SIG-M5 treated with dmso at 0.1 percent for 504 hours (cell line): ENCODE data around the gene POU2AF3.
"Not testable (repeated sequence)": the region's sequence is repeated elsewhere in the genome, so short reads cannot be mapped to it uniquely, and the experiment has no call there.

Experiments
- DNase-seq: peaks from one replicate; lab custom pipeline; 2025; ENCODE audit not compliant: unreplicated experiment; lab: John Stamatoyannopoulos, UW

The POU2AF3 gene, protein sequence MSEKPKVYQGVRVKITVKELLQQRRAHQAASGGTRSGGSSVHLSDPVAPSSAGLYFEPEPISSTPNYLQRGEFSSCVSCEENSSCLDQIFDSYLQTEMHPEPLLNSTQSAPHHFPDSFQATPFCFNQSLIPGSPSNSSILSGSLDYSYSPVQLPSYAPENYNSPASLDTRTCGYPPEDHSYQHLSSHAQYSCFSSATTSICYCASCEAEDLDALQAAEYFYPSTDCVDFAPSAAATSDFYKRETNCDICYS

DNA sequence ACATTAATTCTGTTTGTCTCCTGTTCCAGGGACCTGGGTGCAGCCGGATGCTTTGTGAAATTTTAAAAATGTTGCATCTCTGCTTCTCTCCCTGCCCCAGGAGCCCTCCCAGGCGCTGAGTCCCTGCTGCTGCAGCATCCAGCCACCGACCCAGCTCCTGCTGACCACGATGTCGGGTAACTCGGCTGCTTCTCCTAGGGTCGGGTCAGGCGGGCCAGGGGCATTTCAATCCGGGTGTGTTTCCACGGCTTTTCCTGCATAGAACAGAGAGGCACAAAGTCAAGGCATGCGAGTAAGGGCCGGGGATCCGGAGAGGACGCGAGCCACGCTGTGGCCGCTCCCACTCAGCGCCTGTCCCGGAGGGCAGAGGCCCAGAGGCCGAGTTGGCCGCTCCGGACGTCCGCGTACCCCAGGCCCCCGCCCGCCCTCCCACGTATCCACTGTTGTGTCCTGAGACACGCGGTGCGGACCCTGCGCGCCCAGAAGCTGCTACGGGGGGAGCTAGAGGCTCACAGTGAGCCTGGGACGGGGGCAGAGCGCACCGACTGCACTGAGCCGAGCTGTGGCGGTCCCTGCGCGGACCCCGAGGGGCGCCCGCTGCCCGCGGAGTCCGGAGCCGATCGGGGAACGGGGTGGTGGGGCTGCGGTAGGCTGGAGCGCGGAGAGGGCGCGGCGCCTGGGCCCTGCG lies at the start of gene POU2AF3:
POU2AF3 (plus strand) TSS at position 134 of the 688 bp plus-strand sequence; CDS start at position 170, 36 bp downstream.
- no peak for DNase-seq

DNA sequence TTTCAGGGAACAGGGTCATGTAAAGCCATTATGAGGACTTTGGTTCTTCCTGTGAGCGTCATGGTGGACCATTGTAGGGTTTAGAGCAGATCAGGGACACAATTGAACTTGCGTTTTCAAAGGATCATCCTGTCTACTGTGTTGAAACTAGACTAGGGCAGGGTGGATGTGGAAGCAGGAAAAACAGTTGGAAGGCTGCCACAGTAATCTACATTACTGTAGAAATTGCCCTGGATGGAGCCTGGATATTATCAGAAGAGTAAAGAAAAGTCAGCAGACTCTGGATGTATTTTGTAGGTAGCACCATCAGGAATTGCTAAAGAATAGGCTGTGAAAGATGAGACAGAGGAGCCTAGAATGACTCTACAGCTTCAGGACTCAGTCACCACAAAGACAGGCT lies 47.4 kb upstream of the POU2AF3 start:
- no peak for DNase-seq

DNA sequence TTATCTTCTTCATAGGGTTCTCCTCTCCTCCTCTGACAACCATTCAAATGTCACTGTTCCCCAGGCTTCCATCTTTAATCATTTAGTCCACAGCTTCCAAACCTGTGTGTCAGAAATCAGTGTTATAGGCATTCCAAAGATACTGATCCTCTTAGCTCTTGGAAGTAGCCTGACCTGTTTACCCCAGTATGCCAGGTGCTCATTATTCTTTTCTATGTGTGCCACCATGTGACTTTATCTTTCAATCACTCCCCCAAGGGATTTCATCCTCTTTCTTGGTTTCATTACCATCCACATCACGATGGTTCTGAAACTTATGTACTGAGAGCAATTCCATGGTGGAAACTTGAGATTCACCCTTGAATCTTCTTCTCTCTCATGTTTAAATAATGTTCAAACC lies 45.2 kb upstream of the POU2AF3 start:
- no peak for DNase-seq

DNA sequence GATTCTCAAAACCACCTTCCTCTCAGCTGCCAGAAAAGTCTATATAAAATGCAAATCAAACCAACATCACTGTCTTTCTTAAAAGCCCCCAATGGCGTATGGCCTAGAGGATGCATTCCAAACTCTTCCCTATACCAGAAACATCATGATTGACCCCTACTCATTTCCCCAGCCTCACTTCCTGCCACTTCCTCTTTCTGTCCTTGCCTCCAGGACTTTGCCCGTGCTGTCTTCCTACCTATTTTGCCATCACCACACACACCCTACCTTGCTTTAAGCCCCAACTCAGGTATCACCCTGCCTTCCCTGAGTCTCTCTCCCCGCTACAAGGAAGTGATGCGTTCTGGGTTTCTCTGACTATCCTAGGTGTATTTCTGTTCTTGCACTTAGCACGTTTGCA lies 44.7 kb upstream of the POU2AF3 start:
- DNase-seq: no peak

DNA sequence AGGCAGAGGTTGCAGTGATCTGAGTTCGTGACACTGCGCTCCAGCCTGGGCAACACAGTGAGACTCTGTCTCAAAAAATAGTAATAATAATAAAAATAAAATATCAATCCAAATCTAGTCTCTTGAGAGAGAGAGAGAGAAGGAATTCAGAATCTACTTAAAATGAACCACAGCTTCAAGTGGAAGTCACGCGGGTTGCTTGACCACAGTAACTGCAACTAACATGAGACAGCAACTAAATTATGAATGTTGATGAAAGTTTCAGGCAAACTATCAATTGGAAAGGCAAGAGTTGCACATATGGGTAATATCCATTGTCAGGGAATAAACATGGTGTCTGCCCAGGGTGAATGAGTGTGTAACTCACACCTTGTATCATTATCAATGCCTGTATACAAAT lies 40.3 kb upstream of the POU2AF3 start:
- no peak for DNase-seq

DNA sequence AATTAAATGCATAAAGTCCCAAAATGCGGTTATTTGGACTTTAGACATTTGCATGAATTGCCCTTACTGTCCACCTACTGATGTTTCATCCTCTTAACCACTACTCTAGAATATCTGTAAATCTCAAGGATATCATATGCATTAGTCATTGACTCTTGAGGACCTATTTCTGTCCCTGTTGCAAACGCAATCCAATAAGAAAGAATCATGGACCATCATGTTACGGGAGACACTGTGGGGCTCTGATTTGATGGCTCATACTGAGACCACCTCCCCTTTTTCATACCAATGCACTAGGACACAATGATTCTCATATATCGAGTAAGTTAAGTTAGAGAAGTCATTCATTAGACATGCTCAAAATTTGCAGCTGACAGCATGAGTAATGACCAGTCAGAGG lies 38.5 kb upstream of the POU2AF3 start:
- no peak for DNase-seq

DNA sequence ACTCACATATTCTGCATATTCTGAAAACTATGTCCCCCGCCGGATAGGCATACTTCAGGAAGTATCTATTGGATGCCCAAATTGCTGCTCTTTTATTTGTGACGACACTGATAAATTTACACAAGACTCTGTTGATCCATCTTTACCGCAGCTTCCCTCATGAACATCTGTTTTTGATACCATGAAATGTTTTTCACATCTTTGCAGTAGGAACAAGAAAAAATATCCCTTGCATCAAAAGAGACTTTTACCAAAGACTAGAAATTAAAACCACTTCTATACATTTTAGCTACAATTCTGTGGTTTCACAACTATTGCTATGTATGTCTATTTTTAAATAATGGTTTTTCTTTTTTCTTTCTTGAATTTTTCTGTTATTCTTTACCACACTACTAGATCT lies 37.5 kb upstream of the POU2AF3 start:
- DNase-seq: no peak

DNA sequence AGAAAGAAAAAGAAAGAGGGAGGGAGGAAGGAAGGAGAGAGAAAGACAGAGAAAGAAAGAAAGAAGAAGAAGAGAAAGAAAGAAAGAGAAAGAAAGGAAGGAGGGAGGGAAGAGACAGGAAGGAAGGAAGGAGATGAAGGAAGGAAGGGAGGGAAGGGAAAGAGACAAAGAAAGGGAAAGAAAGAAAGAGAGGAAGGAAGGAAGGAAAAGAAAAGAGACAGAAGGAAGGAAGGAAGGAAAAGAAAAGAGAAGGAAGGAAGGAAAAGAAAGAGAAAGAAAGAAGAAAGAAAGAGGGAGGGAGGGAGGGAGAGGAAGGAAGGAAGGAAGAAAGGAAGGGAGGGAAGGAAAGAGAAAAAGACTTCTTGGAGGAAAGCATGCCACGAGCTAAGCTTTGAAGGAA lies 33.7 kb upstream of the POU2AF3 start:
- DNase-seq: no peak

DNA sequence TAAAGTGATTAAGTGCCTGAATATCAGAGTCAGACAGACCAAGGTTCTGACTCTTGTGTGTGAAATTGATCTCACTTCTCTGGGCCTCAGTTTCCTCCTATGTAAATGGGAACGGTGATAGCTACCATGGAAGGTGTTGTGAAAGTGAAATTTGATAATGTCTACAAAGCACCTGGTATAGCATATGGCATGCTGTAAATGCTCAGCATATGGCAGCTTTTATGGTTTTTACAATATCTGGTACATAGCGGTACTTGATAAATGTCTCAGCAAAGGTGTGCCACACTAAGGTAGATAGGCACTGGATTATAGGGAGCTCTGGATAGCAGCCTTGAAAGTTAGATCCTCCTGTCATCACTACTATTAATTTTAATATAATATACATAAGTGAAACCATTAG lies 32.9 kb upstream of the POU2AF3 start:
- no peak for DNase-seq

DNA sequence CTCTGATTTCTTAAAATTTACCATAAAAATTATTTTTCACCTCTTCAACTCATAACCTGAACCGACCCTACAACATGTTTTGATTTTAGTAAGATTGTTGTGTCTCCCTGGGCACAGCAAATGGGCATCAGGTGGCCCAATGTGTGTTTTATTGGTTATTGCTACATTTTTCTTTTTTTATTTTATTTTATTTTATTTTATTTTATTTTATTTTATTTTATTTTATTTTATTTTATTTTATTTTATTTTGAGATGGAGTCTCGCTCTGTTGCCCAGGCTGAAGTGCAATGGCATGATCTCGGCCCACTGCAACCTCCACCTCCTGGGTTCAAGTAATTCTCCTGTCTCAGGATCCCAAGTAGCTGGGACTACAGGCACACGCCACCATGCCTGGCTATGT lies 30.0 kb upstream of the POU2AF3 start:
- DNase-seq: not testable (repeated sequence)

DNA sequence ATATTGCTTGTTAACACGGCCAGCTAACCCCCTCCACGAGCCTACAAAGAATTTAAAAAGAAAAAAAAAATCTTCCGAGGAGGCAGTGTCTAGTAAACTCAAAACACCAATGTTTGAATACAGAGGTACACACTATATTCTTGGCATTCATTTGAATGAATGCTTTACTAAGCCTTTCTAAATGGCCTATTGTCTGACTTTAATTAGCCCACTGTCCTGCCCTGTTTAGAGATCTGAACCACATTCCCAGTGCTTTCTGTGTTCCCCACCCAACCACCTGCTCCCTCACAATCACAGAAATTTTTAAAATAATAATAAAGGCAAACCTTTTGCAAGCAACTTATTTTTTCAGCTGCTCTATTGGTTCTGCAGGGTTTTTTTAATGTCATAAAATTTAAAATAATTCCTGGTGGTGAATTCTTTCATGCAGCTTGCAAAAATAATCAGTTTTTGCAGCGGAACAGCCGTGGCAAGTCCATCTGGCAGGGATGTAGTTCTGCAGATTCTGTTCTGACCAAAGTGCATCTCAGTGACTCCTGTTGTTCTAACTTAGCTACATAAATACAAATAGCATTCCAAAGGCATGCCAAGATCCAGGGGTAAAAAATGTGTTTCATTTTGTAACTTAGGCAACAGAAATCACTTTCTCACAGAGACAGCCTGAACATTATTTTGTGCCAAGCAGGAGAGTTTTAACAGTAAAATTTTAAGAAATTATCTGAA lies 29.0 kb upstream of the POU2AF3 start:
- DNase-seq: no peak

DNA sequence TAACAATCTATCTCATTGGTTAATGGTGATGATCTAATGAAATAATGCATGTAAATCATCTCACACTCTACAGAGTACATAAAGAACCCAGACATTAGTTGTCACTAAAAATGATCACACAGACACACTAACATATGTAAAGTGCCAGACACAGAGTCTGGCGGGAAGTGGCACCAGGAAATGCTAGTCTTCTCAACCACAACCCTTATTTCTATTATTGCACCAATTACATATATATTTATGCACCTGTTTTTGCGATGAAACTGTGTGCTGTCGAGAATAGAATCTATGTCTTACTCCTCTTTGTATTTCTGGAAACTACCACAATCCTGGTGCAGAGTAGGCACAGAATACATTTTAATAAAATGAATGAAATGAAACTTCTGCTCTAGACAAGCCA lies 25.9 kb upstream of the POU2AF3 start:
- DNase-seq: no peak

DNA sequence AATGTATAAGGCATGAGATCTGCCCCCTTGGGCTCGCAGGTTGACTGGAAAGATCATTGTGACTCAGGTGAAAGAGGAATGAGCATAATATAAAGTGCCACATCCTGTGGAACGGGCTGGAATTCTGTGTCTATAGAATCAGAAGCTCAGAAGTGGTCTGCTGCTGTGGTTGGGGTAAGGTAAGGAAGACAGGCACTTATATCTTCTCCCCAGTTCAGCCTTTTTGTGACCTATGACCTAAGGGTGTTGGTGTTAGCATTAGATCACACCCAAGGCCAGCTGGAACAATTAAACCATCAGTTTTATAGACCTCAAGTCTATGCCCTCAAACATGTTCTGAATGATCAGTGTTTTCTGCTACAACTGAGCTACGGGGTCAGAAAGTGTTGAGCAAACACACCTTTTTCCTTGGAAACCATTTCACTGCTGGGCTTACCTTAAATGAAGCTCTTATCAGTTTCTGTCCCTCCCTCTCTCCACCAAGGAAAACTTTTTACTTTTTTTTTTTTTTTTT lies 15.7 kb upstream of the POU2AF3 start:
- no peak for DNase-seq

DNA sequence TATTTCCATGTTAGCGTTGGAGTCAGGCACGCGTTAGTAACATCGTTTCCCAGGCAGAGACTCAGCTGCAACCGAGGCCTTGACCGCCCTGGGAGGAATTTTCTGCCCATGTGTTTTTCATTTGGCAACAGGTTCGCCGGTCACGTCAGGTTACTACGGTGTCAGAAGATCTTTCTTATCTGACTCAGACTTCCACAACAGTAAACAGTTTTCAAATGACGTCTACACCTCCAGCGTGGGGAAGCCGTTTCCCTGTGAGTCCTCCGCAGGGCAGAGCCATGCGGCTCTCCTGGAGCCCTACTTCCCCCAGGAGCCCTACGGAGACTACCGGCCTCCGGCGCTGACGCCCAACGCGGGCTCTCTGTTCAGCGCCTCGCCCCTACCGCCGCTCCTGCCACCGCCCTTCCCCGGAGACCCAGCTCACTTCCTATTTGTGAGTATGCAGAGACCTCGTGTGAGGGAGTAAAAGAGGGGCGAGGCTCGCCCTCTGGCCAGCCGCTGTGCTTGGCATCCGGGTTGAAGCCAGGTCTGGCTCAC lies 14.3 kb upstream of the POU2AF3 start:
- DNase-seq: no peak

DNA sequence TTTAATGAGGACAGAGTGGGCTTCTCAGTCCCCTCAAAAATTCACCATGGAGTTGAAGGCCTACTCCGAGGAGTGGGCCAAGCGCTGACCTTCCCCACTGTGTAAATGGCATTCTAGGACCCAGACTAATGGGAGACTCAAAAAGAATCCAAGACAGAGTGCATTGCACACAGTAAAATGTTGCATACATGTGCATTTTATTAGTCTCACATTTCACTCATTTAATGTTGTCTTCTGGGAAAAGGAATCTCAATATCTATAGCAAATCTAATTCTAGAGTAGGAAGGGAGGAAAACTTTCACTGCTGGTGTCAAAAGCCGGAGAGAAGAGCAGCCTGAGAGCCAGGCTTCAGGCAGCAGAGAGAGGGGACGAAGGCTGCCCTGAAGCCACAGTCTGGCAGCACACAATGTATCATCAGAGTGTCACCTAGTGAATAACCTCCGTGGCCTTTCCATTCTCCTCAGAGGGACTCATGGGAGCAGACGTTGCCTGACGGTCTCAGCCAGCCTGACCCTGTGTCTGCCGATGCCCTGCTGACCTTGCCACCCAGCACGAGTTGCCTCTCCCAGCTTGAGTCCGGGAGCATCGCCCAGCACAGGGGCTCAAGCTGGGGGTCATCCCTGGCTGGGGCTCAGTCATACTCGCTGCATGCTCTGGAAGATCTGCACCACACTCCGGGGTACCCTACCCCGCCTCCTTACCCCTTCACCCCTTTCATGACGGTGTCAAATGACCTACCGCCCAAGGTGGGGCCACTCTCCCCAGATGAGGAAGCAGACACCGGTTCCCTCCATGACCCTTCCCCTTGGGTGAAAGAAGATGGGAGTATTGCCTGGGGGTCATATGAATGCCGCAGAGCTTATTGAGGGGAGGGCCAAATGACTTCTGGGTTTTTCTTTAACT lies 12.9 kb upstream of the POU2AF3 start:
- no peak for DNase-seq

DNA sequence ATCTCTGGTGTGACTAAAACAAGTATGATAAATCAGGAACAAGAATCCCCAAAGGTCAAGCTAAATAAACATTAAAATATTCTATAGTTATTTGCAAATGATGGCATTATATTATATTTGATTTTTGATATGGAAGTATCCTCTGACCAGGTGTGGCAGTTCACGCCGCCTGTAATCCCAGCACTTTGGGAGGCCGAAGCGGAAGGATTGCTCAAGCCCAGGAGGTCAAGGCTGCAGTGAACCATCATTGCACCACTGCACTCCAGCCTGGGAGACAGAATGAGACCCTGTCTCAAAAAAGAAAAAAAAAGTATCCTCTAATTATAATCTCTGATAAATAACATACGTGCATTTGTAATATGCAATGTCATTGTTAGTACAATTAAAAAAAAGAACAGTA lies 6.6 kb upstream of the POU2AF3 start:
- no peak for DNase-seq

DNA sequence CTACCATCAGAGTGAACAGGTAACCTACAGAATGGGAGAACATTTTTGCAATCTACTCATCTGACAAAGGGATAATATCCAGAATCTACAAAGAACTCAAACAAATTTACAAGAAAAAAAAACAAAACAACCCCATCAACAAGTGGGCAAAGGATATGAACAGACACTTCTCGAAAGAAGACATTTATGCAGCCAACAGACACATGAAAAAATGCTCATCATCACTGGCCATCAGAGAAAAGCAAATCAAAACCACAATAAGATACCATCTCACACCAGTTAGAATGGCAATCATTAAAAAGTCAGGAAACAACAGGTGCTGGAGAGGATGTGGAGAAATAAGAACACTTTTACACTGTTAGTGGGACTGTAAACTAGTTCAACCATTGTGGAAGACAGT lies 5.9 kb upstream of the POU2AF3 start:
- not testable (repeated sequence) for DNase-seq

DNA sequence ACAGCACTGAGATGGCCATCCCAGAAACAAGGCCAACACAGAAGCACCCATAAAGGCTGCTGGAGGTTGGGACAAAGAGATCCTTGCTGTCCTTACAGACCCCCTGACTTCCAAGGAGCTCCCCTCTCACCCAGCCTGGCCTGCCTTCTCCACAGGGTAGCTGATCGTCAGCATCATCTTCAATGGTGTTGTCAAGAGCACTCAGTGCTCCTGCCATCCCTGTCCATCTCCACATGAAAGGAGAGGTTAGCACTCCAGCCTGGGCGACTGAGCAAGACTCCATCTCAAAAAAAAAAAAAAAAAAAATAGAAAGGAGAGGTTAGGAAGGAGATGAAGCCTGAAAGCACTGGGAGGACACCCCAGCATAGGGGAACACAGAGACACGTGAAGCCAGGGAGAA lies 2.1 kb upstream of the POU2AF3 start:
- DNase-seq: no peak

DNA sequence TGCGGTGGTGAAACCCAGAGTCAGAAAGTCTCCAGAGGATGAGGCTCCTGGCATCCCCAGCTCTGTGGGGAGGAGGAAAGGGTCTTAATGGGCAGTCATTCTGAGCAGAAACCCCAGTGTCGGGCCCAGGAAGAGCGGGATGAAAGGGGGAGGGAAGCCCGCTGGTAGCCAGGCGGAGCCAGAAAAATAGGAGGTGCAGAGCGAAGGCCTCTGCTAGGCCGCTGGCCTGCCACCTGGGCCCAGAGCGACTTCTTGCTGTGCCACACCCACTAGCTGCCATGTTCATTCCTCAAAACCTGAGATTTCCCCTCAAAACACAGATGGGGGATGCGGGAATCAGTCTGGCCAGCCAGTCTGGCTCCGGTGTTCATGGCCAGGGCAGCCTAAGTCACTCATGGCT lies 650 bp upstream of the POU2AF3 start:
- no peak for DNase-seq

DNA sequence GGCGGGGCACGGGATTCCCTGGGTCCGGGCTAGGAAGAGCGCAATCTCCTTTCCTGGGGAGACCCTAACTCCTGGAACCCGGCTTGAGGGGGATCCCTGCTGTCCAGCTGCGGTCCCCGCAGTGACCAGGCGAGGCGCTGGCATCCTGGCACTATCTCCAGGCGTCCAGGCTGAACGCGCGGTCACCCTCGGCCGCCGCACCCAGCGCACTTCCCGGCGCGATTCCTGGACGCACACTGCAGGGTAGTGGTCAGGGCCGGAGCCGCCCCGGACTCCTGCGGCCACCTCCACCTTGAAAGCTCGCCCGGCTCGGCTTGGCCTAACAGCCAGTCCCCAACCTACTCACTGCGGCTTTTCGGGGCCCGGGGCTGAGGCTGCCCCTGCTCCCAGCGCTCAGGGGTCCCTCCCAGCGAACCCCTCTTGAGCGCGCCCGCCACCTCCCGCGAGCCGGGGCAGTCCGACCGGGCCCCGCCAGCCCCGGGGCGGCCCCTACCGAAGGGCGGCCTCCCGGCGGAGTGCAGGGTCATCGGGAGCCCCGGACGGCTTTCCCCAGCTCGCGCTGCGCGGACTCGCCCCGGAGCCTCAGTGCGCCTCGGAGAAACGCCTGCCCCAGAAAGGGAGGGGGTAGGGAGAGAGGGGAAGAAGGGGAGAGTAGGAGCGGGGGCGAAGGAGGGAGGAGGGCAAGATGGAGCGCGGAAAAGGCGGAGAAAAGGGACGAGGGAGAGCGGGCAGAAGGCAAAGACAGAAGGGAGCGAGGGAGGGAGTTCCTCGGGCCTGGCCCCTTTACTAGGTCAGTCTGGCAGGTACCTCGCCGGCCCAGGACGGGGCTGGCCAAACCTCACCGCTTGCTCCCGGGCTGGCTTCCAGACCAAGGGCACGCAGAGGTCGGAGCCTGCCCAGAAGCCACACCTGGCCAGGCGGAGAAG lies 1.0 kb downstream of the POU2AF3 start:
- no peak for DNase-seq
